Neuronal stem cell (in vitro differentiated cells): ENCODE results near the gene CTNS.

Experiments
- DNase-seq: peaks from one replicate; pipeline ENCODE4 v3.0.0-alpha.2; 2013; ENCODE audit warnings: low spot score
- H2AFZ ChIP-seq: one replicate; pipeline ENCODE4 v1.6.1; 2013; ENCODE audit warnings: mild to moderate bottlenecking, low read length, inconsistent platforms
- H2AK5ac ChIP-seq: 2 replicates; pipeline ENCODE4 v1.6.1; 2013; ENCODE audit warnings: low read depth, mild to moderate bottlenecking, inconsistent platforms, low read length, moderate library complexity, mixed read lengths
- H2BK120ac ChIP-seq: 2 replicates; pipeline ENCODE4 v1.6.1; 2013; ENCODE audit warnings: low read depth, mild to moderate bottlenecking, inconsistent platforms, low read length, moderate library complexity, mixed read lengths
- H2BK12ac ChIP-seq: one replicate; pipeline ENCODE4 v1.6.1; 2013; ENCODE audit warnings: low read length, inconsistent platforms
- H2BK15ac ChIP-seq: 2 replicates; pipeline ENCODE4 v1.6.1; 2013; ENCODE audit warnings: mild to moderate bottlenecking, low read length, inconsistent platforms, mixed read lengths
- H2BK5ac ChIP-seq: one replicate; pipeline ENCODE4 v1.6.1; 2013; ENCODE audit warnings: inconsistent platforms, mild to moderate bottlenecking, low read length, moderate library complexity
- H3K14ac ChIP-seq: one replicate; pipeline ENCODE4 v1.6.1; 2013; ENCODE audit warnings: low read length, inconsistent platforms
- H3K18ac ChIP-seq: 2 replicates; pipeline ENCODE4 v1.6.1; 2013; ENCODE audit warnings: low read length, inconsistent platforms
- H3K23ac ChIP-seq: 2 replicates; pipeline ENCODE4 v1.6.1; 2013; ENCODE audit warnings: low read depth, mild to moderate bottlenecking, mixed read lengths, low read length, inconsistent platforms; ENCODE audit not compliant: poor library complexity
- H3K27ac ChIP-seq: replicated peaks from 3 replicates; pipeline ENCODE4 v1.5.1; 2013; ENCODE audit warnings: low read length, inconsistent platforms
- H3K27me3 ChIP-seq, 3 experiments: 2 replicates each; pipeline ENCODE4 v1.6.1; 2013; ENCODE audit warnings: low read length in 3 of 3, mild to moderate bottlenecking in 2 of 3, inconsistent platforms in 1 of 3, low read depth in 1 of 3, mixed read lengths in 1 of 3, moderate library complexity in 1 of 3; ENCODE audit not compliant: control insufficient read depth in 3 of 3, insufficient read depth in 3 of 3
- H3K36me3 ChIP-seq, 2 donors: replicated peaks in 1 of 2; 2 replicates each; pipeline ENCODE4 v1.6.1; 2013; ENCODE audit warnings: low read length in 2 of 2; ENCODE audit not compliant: control insufficient read depth in 2 of 2, insufficient read depth in 2 of 2
- H3K4ac ChIP-seq: 2 replicates; pipeline ENCODE4 v1.6.1; 2013; ENCODE audit warnings: inconsistent platforms, mild to moderate bottlenecking, low read length, moderate library complexity
- H3K4me1 ChIP-seq, 2 donors: 1 replicate in 1 of 2; 2 replicates in 1 of 2; pipeline ENCODE4 v1.6.1; 2013; ENCODE audit warnings: low read length in 2 of 2, low read depth in 1 of 2; ENCODE audit not compliant: control insufficient read depth in 2 of 2, insufficient read depth in 1 of 2
- H3K4me2 ChIP-seq: one replicate; pipeline ENCODE4 v1.6.1; 2013; ENCODE audit warnings: mild to moderate bottlenecking, low read length, inconsistent platforms; ENCODE audit not compliant: insufficient read depth, poor library complexity, severe bottlenecking
- H3K4me3 ChIP-seq, 2 donors: 2 replicates each; pipeline ENCODE4 v1.5.1; 2013; ENCODE audit warnings: low read length in 2 of 2, mild to moderate bottlenecking in 2 of 2, inconsistent platforms in 1 of 2, moderate library complexity in 1 of 2
- H3K79me1 ChIP-seq: one replicate; pipeline ENCODE4 v1.6.1; 2013; ENCODE audit warnings: low read depth, mild to moderate bottlenecking, inconsistent platforms, low read length, moderate library complexity
- H3K9ac ChIP-seq: one replicate; pipeline ENCODE4 v1.6.1; 2013; ENCODE audit warnings: mild to moderate bottlenecking, low read depth, low read length, inconsistent platforms; ENCODE audit not compliant: poor library complexity
- H3K9me3 ChIP-seq, 2 donors: replicated peaks in 1 of 2; 2 replicates each; pipeline versions ENCODE3 to v1.6.1; 2013; ENCODE audit warnings: low read length in 2 of 2, mild to moderate bottlenecking in 2 of 2, inconsistent platforms in 1 of 2, low read depth in 1 of 2, mixed read lengths in 1 of 2, moderate library complexity in 1 of 2; ENCODE audit not compliant: control insufficient read depth in 2 of 2, insufficient read depth in 1 of 2
- H4K8ac ChIP-seq: one replicate; pipeline ENCODE4 v1.6.1; 2013; ENCODE audit warnings: low read depth, mild to moderate bottlenecking, inconsistent platforms, low read length, moderate library complexity
- H4K91ac ChIP-seq: one replicate; pipeline ENCODE4 v1.6.1; 2013; ENCODE audit warnings: low read length, low read depth, mild to moderate bottlenecking, inconsistent platforms; ENCODE audit not compliant: poor library complexity
- WGBS, 2 donors: extraction: QIAGEN DNeasy Blood & Tissue Kit; methylation state at CpG; one replicate each; pipeline ENCODE4 v1.1.7; 2013; ENCODE audit warnings: missing lambda C conversion rate in 2 of 2, mixed read lengths in 1 of 2; ENCODE audit not compliant: insufficient read length in 2 of 2, insufficient replicate concordance in 1 of 2; ENCODE audit errors: extremely low coverage in 2 of 2; 5-methylcytosine and 5-hydroxymethylcytosine counted together

CTNS gene

DNA sequence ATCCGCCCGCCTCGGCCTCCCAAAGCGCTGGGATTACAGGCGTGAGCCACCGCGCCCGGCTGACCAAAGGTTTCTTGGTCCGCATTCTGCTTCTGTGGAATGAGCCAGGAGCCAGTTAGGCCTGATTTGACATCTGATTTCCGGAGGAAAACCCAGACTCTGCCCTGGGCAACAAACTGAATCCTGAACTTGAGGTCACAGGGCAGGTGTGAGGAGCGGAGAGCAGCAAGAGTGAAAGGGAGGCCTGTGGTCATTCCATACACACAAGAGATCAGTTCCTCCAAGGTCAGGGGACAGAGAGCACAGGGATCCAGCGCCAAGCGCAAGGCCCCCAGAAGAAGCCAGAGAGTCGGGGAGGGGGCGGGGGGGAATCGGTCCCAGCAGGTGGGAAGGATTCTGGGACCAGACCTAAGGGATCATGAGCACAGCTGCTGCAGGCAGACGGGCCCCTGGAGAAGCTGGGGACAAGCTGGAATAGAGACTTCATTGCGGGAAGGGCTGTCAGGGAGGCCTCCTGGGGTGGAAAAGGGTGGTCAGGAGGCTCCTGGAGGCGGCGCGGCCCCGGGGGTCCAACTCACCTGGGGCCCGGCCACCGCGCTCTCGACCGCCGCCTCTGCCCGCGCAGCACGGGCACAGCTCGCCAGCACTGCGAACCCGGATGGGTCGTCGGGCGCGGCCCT is 946 bp upstream of the CTNS start:
- peak; percentile 6 for DNase-seq
- no peak overlapping the region for H2BK12ac ChIP-seq
- H3K36me3 ChIP-seq: peaks cover 6 to 22% of the 10 kb centered on the region in 2 donors
- no peak overlapping the region for H4K8ac ChIP-seq
- peak overlapping the region; percentile 98 for H2BK5ac ChIP-seq
- peaks cover 6 to 22% of the 10 kb centered on the region in 2 donors for H3K4me1 ChIP-seq
- peak overlapping the region; percentile 66 for H2AK5ac ChIP-seq
- no peaks in the 10 kb centered on the region for H3K27me3 ChIP-seq
- H4K91ac ChIP-seq: no peak overlapping the region
- peak overlapping the region; percentile 93 for H3K4me2 ChIP-seq
- no peak overlapping the region for H3K4ac ChIP-seq
- peak overlapping the region; percentile 99 for H3K18ac ChIP-seq
- no CpG with 5 or more reads among the region's 38 CpGs for WGBS, 2 donors
- no peak overlapping the region for H3K14ac ChIP-seq
- H2AFZ ChIP-seq: peak overlapping the region; percentile 98
- H3K79me1 ChIP-seq: peaks cover 21% of the 10 kb centered on the region
- H3K4me3 ChIP-seq: peak overlapping the region; percentile 99
- no peaks in the 10 kb centered on the region for H3K9me3 ChIP-seq
- no peak overlapping the region for H2BK15ac ChIP-seq
- H2BK120ac ChIP-seq: peak overlapping the region; percentile 81
- peak overlapping the region; percentile 91 for H3K23ac ChIP-seq
- peak overlapping the region; percentile 99 for H3K9ac ChIP-seq
- H3K27ac ChIP-seq: peak overlapping the region; percentile 26

DNA sequence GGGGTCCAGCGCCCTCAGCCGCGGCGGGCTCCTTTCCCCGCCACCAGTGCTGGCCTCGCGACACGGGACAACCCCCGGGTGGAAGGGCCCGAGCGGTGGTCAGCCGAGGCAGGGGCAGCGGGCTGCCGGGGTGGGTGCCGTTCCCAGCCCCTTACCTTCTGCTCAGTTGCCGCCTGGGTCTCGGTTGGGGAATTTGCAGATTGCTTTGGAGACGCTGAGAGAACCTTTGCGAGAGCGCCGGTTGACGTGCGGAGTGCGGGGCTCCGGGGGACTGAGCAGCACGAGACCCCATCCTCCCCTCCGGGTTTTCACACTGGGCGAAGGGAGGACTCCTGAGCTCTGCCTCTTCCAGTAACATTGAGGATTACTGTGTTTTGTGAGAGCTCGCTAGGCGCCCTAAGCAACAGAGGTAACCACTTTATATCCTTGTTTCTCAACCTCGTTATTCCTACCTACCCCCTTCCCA is 381 bp downstream of the CTNS start:
- Histone ChIP-seq H4K8ac (no peak overlapping the region), H2BK120ac (no peak overlapping the region), H3K4me3 (peak overlapping the region; percentile 92 to 99), H3K4ac (no peak overlapping the region), H3K36me3 (peaks cover 6 to 19% of the 10 kb centered on the region in 2 donors), H3K4me2 (peak overlapping the region; percentile 84), H3K79me1 (peaks cover 21% of the 10 kb centered on the region), H3K14ac (no peak overlapping the region), H3K9me3 (no peaks in the 10 kb centered on the region), H2BK15ac (peak overlapping the region; percentile 94), H3K18ac (peak overlapping the region; percentile 100), H2BK5ac (peak overlapping the region; percentile 98), H2AFZ (peak overlapping the region; percentile 98), H2AK5ac (peak overlapping the region; percentile 63), H3K23ac (peak overlapping the region; percentile 96), H4K91ac (no peak overlapping the region), H3K27me3 (no peaks in the 10 kb centered on the region), H3K9ac (peak overlapping the region; percentile 93), H2BK12ac (no peak overlapping the region), H3K4me1 (peaks cover 6 to 28% of the 10 kb centered on the region in 2 donors), H3K27ac (no peak overlapping the region)
- DNase-seq: no peak
- WGBS, 2 donors: no CpG with 5 or more reads among the region's 31 CpGs

DNA sequence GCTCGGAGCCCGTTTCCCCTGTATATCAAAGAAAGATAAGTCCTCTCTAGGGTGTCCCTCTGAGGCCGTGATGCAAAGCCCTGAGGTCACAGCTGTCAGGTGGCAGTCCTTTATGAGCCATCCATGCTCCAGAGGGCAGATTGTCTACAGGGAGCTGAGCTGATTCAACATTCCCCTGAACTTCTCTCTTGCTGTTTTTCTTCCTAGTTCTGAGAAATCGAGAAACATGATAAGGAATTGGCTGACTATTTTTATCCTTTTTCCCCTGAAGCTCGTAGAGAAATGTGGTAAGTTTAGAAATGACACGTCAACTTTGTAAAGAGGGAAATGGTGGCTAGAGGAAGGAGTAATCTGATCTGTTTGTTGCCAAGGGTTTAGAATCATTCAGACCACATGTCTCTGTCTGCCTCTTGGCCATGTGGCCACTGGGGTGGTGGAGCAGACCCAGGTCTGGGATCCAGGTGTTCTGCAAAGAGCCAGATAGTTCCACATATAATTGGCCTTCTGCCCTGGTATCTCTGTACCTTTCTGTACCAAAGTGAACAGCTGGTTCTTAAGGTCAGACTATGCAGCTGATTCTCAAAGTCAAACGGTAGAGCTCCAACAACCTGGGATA is 3.5 kb downstream of the CTNS start:
- no peak overlapping the region for H2BK15ac ChIP-seq
- no peak overlapping the region for H3K14ac ChIP-seq
- peaks cover 15% of the 10 kb centered on the region for H3K79me1 ChIP-seq
- no peak overlapping the region for H3K18ac ChIP-seq
- H4K8ac ChIP-seq: no peak overlapping the region
- no peak overlapping the region for H4K91ac ChIP-seq
- no CpG with 5 or more reads among the region's 7 CpGs for WGBS, 2 donors
- H2AK5ac ChIP-seq: no peak overlapping the region
- H3K4me1 ChIP-seq: peaks cover 2 to 28% of the 10 kb centered on the region in 2 donors
- H3K27me3 ChIP-seq: no peaks in the 10 kb centered on the region
- H3K4ac ChIP-seq: no peak overlapping the region
- no peak overlapping the region for H3K23ac ChIP-seq
- no peak overlapping the region for H3K9ac ChIP-seq
- H2AFZ ChIP-seq: no peak overlapping the region
- no peak overlapping the region for H2BK12ac ChIP-seq
- no peak overlapping the region for H2BK5ac ChIP-seq
- no peak for DNase-seq
- H2BK120ac ChIP-seq: no peak overlapping the region
- H3K4me3 ChIP-seq: no peak overlapping the region
- no peak overlapping the region for H3K4me2 ChIP-seq
- H3K9me3 ChIP-seq: no peaks in the 10 kb centered on the region
- H3K36me3 ChIP-seq: peaks cover 4 to 23% of the 10 kb centered on the region in 2 donors
- no peak overlapping the region for H3K27ac ChIP-seq

DNA sequence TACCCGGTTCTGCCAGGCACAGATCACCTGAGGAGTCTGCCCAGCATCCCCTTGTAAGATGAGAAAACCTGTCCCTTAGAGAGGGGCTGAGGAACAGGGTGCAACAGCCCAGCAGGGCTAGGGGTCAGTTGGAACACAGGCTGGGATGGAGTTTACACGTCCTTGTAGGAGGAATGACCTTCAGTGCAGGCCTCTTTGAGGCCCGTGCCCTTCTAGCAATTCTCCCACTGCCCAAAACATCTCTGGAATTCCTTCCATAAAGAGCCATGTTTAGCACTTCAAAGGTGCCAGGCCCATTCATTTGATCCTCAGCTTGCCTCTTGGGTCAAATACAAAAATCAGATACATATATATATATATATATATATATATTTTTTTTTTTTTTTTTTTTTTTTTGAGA is 4.5 kb downstream of the CTNS start:
- H3K18ac ChIP-seq: no peak overlapping the region
- peaks cover 9% of the 10 kb centered on the region for H3K79me1 ChIP-seq
- no peak for DNase-seq
- no CpG with 5 or more reads among the region's 3 CpGs for WGBS, 2 donors
- no peak overlapping the region for H2BK15ac ChIP-seq
- no peak overlapping the region for H3K4me3 ChIP-seq
- no peaks in the 10 kb centered on the region for H3K27me3 ChIP-seq
- peaks cover 2 to 25% of the 10 kb centered on the region in 2 donors for H3K4me1 ChIP-seq
- no peak overlapping the region for H2BK120ac ChIP-seq
- no peak overlapping the region for H3K27ac ChIP-seq
- no peak overlapping the region for H3K9ac ChIP-seq
- no peak overlapping the region for H2AK5ac ChIP-seq
- H4K8ac ChIP-seq: no peak overlapping the region
- H2BK12ac ChIP-seq: no peak overlapping the region
- no peak overlapping the region for H4K91ac ChIP-seq
- H2AFZ ChIP-seq: no peak overlapping the region
- no peak overlapping the region for H3K14ac ChIP-seq
- no peak overlapping the region for H3K4me2 ChIP-seq
- H3K4ac ChIP-seq: no peak overlapping the region
- H2BK5ac ChIP-seq: no peak overlapping the region
- no peaks in the 10 kb centered on the region for H3K9me3 ChIP-seq
- H3K23ac ChIP-seq: no peak overlapping the region
- peaks cover 4 to 29% of the 10 kb centered on the region in 2 donors for H3K36me3 ChIP-seq
